PC-3 (cell line): ENCODE data around the gene RHOT2.

Source experiments
- CTCF ChIP-seq: fragments of 300-600 bp; sonication (generic); conservative IDR thresholded peaks from 2 replicates; pipeline ENCODE4 v1.5.1; 2017; ENCODE audit warnings: antibody characterized with exemption, low read depth, mild to moderate bottlenecking, low read length
- EZH2 ChIP-seq: fragments of 300-600 bp; sonication (generic); IDR thresholded peaks from one replicate; pipeline ENCODE4 v1.6.1; 2017; ENCODE audit warnings: antibody characterized with exemption, mild to moderate bottlenecking, low read length; ENCODE audit not compliant: unreplicated experiment
- EZH2phosphoT487 ChIP-seq: fragments of 300-600 bp; sonication (generic); IDR thresholded peaks from 2 replicates; pipeline ENCODE4 v1.6.1; 2018; ENCODE audit warnings: mild to moderate bottlenecking, antibody characterized with exemption, low read length, borderline replicate concordance

GRCh38 chr16:631808-632358, 36.0 kb upstream of the RHOT2 start:
- no peak for TF ChIP-seq CTCF
- no peak for TF ChIP-seq EZH2
- no peak for TF ChIP-seq EZH2phosphoT487
